Urothelium cell line (cell line): Measurements from ENCODE around the gene TPX2.
A peak's percentile ranks its signal among the peaks of the same experiment; 100 is the strongest.
"Not testable (repeated sequence)": the region's sequence is repeated elsewhere in the genome, so short reads cannot be mapped to it uniquely, and the experiment has no call there.

ENCODE experiments used
- DNase-seq: peaks from one replicate; pipeline ENCODE4 v3.0.0; 2011; ENCODE audit warnings: low spot score, mixed read lengths
- FAIRE-seq: peaks from 2 replicates; lab custom pipeline; 2011; peaks lifted over from hg19 to GRCh38; lab: Jason Lieb, UNC

The TPX2 gene

GRCh38 chr20:31811796-31812728, 73.0 kb downstream of the TPX2 start:
- FAIRE-seq (no peak), DNase-seq (no peak)

- DNase-seq: no peak
- no peak for FAIRE-seq
These were observed 74.5 kb downstream of the TPX2 start for GRCh38 chr20:31813611-31814010.

GRCh38 chr20:31814142-31814541, 75.1 kb downstream of the TPX2 start:
- not testable (repeated sequence) for FAIRE-seq

GRCh38 chr20:31815408-31816188, 76.5 kb downstream of the TPX2 start:
- FAIRE-seq: no peak
- no peak for DNase-seq

More at GRCh38 chr20:31814142-31814541, 75.1 kb downstream of the TPX2 start:
- not testable (repeated sequence) for DNase-seq

- FAIRE-seq (no peak), DNase-seq (no peak)
These were observed 77.1 kb downstream of the TPX2 start for GRCh38 chr20:31816221-31816620.

- DNase-seq (no peak), FAIRE-seq (no peak)
These were observed 78.4 kb downstream of the TPX2 start for GRCh38 chr20:31817461-31817860.

- no peak for DNase-seq
These were observed 79.4 kb downstream of the TPX2 start for GRCh38 chr20:31818376-31818908.

GRCh38 chr20:31819083-31819784, 80.1 kb downstream of the TPX2 start, which contains the start of gene MYLK2:
TSS of gene MYLK2 (plus strand) at chr20:31819356. CDS start at chr20:31819581, 225 bp downstream.
- DNase-seq (no peak), FAIRE-seq (no peak)

More at GRCh38 chr20:31818376-31818908, 79.4 kb downstream of the TPX2 start:
- no peak for FAIRE-seq

GRCh38 chr20:31820228-31820627, 81.1 kb downstream of the TPX2 start:
- DNase-seq (no peak), FAIRE-seq (no peak)

- DNase-seq (no peak), FAIRE-seq (no peak)
These were observed 82.3 kb downstream of the TPX2 start for GRCh38 chr20:31821427-31821826.

- peak; percentile 90 for DNase-seq
These were observed 83.6 kb downstream of the TPX2 start for GRCh38 chr20:31822421-31823330.

GRCh38 chr20:31823360-31824124, 84.5 kb downstream of the TPX2 start:
- DNase-seq (no peak), FAIRE-seq (peak; percentile 32)

More at GRCh38 chr20:31822421-31823330, 83.6 kb downstream of the TPX2 start:
- peak; percentile 52 for FAIRE-seq

- no peak for DNase-seq
- FAIRE-seq: no peak
These were observed 85.0 kb downstream of the TPX2 start for GRCh38 chr20:31824125-31824485.

- FAIRE-seq: no peak
- DNase-seq: no peak
These were observed 85.6 kb downstream of the TPX2 start for GRCh38 chr20:31824554-31825313.

GRCh38 chr20:31826074-31826473, 87.0 kb downstream of the TPX2 start:
- DNase-seq: no peak
- no peak for FAIRE-seq

GRCh38 chr20:31827059-31827458, 88.0 kb downstream of the TPX2 start:
- DNase-seq (no peak), FAIRE-seq (no peak)

GRCh38 chr20:31828016-31828415, 88.9 kb downstream of the TPX2 start:
- FAIRE-seq, DNase-seq: not testable (repeated sequence)

GRCh38 chr20:31829731-31830130, 90.6 kb downstream of the TPX2 start:
- no peak for DNase-seq
- FAIRE-seq: no peak
